Measurements from ENCODE around the gene ALDH3A1.

GRCh38 chr17:19750835-19751234, 2.7 kb upstream of the ALDH3A1 start:
- TF ChIP-seq CTCF (IDR thresholded peaks at IDR 0.05; ENCODE audit: low read depth, low read length): no peak
- no peak for TF ChIP-seq POLR2A (IDR thresholded peaks at IDR 0.05; ENCODE audit: extremely low read depth, insufficient read length)
- no peak for TF ChIP-seq MYC (IDR thresholded peaks at IDR 0.05; ENCODE audit: low read depth, low read length)
- no peak for TF ChIP-seq MAX (IDR thresholded peaks at IDR 0.05; ENCODE audit: low read depth, low read length)

Data from NB4 (cell line).